ENCODE results near the gene TEX51. TPM values are rescaled to one million over a fixed set of nuclear protein-coding genes. Genes with fewer than 3 reads are reported as not detected.

Gene TEX51
- total and polyA plus RNA-seq, 2 donors (not counting 3 experiments of a cell fraction or from before 2014, with no cell fraction given): not detected

- BruUV-seq (replicated peaks): no TSS peak
- DNase-seq (ENCODE audit: low read depth, low spot score): no peak
- Histone ChIP-seq H3K4me1 (ENCODE audit: control insufficient read depth, extremely low read depth, insufficient read depth, low read length) (no peaks in the 10 kb centered on the region), H3K9me1 (replicated peaks; ENCODE audit: control insufficient read depth, extremely low read depth, insufficient read depth, low read length) (no peaks in the 10 kb centered on the region), H3K79me2 (ENCODE audit: control insufficient read depth, insufficient read depth, low read length) (no peaks in the 10 kb centered on the region), H3K9me3 (replicated peaks; ENCODE audit: control insufficient read depth, insufficient read depth, low read length) (no peaks in the 10 kb centered on the region), H3K36me3 (ENCODE audit: control insufficient read depth in 2 of 2, extremely low read depth in 1 of 2, insufficient read depth in 2 of 2, low read length in 2 of 2) (no peaks in the 10 kb centered on the region), H4K20me1 (replicated peaks; ENCODE audit: control insufficient read depth, extremely low read depth, insufficient read depth, low read length) (no peaks in the 10 kb centered on the region), H3K27me3 (ENCODE audit: control insufficient read depth in 2 of 2, insufficient read depth in 2 of 2, low read length in 2 of 2) (no peaks in the 10 kb centered on the region), H2AFZ (ENCODE audit: low read depth, low read length) (no peak overlapping the region), H3K9ac (replicated peaks; ENCODE audit: extremely low read depth, insufficient read depth, low read length) (no peak overlapping the region), H3K4me3 (replicated peaks in 1 of 3; ENCODE audit: insufficient read depth in 1 of 3, low read depth in 1 of 3, low read length in 3 of 3) (no peak overlapping the region), H3K4me2 (ENCODE audit: insufficient read depth, low read length) (no peak overlapping the region), H3K27ac (ENCODE audit: insufficient read depth, low read depth, low read length) (no peak overlapping the region)
- CTCF ChIA-PET: no interaction called here
- intact Hi-C loops (cut with micrococcal nuclease) (no loop called here), dilution Hi-C loops (cut with MboI; ENCODE audit: extremely low pct_ligation_motif_present, low sequenced_read_pairs) (no loop called here)
- TF ChIP-seq GATA2 (IDR thresholded peaks at IDR 0.05; ENCODE audit: insufficient read depth, insufficient read length, low read depth, low read length): no peak
- TF ChIP-seq POLR2AphosphoS5 (IDR thresholded peaks at IDR 0.05; ENCODE audit: insufficient read depth, low read depth, low read length): no peak
- TF ChIP-seq MAX (IDR thresholded peaks at IDR 0.05; ENCODE audit: insufficient read depth, insufficient read length): no peak
- FAIRE-seq: no peak
- POLR2A ChIA-PET: no interaction called here
Measured at GRCh38 chr2:126881591-126881990, 17.1 kb upstream of the TEX51 start.

- no TSS peak for BruUV-seq (replicated peaks)
- no peak overlapping the region for H3K27ac ChIP-seq (ENCODE audit: insufficient read depth, low read depth, low read length)
- DNase-seq (ENCODE audit: low read depth, low spot score): no peak
- dilution Hi-C loops (cut with MboI; ENCODE audit: extremely low pct_ligation_motif_present, low sequenced_read_pairs) (no loop called here), intact Hi-C loops (cut with micrococcal nuclease) (no loop called here)
- no peaks in the 10 kb centered on the region for H3K4me1 ChIP-seq (ENCODE audit: control insufficient read depth, extremely low read depth, insufficient read depth, low read length)
- no peaks in the 10 kb centered on the region for H3K27me3 ChIP-seq (ENCODE audit: control insufficient read depth in 2 of 2, insufficient read depth in 2 of 2, low read length in 2 of 2)
- H2AFZ ChIP-seq (ENCODE audit: low read depth, low read length): no peak overlapping the region
- no peaks in the 10 kb centered on the region for H3K79me2 ChIP-seq (ENCODE audit: control insufficient read depth, insufficient read depth, low read length)
- no peak overlapping the region for H3K4me2 ChIP-seq (ENCODE audit: insufficient read depth, low read length)
- CTCF ChIA-PET: no interaction called here
- H3K9me3 ChIP-seq (replicated peaks; ENCODE audit: control insufficient read depth, insufficient read depth, low read length): no peaks in the 10 kb centered on the region
- no peak overlapping the region for H3K9ac ChIP-seq (replicated peaks; ENCODE audit: extremely low read depth, insufficient read depth, low read length)
- no peak overlapping the region for H3K4me3 ChIP-seq (replicated peaks in 1 of 3; ENCODE audit: insufficient read depth in 1 of 3, low read depth in 1 of 3, low read length in 3 of 3)
- no peaks in the 10 kb centered on the region for H3K9me1 ChIP-seq (replicated peaks; ENCODE audit: control insufficient read depth, extremely low read depth, insufficient read depth, low read length)
- no peaks in the 10 kb centered on the region for H3K36me3 ChIP-seq (ENCODE audit: control insufficient read depth in 2 of 2, extremely low read depth in 1 of 2, insufficient read depth in 2 of 2, low read length in 2 of 2)
- TF ChIP-seq POLR2A (IDR thresholded peaks at IDR 0.05; ENCODE audit: low read depth, low read length): no peak
- no peak for TF ChIP-seq EZH2 (IDR thresholded peaks at IDR 0.05; ENCODE audit: borderline replicate concordance, low read depth, low read length, severe bottlenecking)
- no peak for TF ChIP-seq CTCF (IDR thresholded peaks at IDR 0.05; ENCODE audit: extremely low read depth in 1 of 2, insufficient read depth in 1 of 2, low read depth in 1 of 2, low read length in 2 of 2)
- no peak for TF ChIP-seq JUN (IDR thresholded peaks at IDR 0.05; ENCODE audit: borderline replicate concordance, insufficient read depth, insufficient read length, low read depth)
- TF ChIP-seq MAX (IDR thresholded peaks at IDR 0.05; ENCODE audit: insufficient read depth, insufficient read length): no peak
- no peak for TF ChIP-seq MYC (IDR thresholded peaks at IDR 0.05; ENCODE audit: low read depth, low read length)
- TF ChIP-seq FOS (IDR thresholded peaks at IDR 0.05; ENCODE audit: borderline replicate concordance, insufficient read depth, low read length): no peak
- TF ChIP-seq POLR2AphosphoS5 (IDR thresholded peaks at IDR 0.05; ENCODE audit: insufficient read depth, low read depth, low read length): no peak
- TF ChIP-seq GATA2 (IDR thresholded peaks at IDR 0.05; ENCODE audit: insufficient read depth, insufficient read length, low read depth, low read length): no peak
- POLR2A ChIA-PET: no interaction called here
- no peaks in the 10 kb centered on the region for H4K20me1 ChIP-seq (replicated peaks; ENCODE audit: control insufficient read depth, extremely low read depth, insufficient read depth, low read length)
- FAIRE-seq: no peak
Measured at GRCh38 chr2:126882181-126882580, 16.5 kb upstream of the TEX51 start.

Measured in endothelial cell of umbilical vein (primary cell).